ENCODE measurements around the gene TRIM28.
"Not testable (repeated sequence)": the region's sequence is repeated elsewhere in the genome, so short reads cannot be mapped to it uniquely, and the experiment has no call there.

TRIM28 gene

DNA sequence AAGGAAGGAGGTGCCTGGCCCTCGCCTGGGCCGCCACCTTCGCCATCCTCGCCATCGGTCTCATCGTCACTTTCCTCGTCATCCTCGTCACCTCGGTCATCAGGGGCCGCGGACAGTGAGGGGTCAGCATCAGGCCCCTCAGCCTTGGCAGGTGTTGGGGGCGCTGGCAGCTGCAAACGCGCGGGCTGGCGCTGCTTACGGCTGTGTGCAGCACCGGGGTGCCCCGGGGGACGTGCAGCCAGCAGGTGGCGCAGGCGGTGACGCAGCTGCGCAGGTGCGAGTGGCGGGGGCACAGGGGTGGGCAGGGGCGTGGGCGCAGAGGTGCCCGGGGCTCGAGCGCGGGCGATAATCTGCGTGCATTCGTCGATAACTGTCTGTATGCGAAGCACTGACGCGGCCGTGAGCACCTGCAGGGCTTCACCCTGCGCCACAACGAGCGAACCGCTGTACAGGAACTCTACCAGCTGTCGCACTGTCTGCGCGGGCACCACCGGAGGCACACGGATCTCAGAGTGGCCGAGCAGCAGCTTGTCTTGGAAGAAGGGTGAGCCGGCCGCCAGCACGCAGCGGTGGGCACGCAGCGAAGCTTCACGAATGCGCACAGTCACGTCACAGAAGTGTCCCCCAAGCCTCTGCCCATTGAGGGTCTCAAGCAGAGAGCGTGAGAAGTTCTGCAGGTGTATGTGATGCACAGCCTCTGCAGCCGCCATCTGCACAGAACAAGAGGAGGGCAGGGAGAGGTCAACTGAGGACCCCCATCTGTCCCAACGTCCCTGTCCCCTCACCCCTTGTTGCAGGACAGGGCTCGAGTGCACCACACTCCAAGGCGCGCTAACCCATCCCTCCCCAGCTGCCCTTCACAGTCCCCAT is 26.7 kb upstream of the TRIM28 start:
- no peak for DNase-seq

DNA sequence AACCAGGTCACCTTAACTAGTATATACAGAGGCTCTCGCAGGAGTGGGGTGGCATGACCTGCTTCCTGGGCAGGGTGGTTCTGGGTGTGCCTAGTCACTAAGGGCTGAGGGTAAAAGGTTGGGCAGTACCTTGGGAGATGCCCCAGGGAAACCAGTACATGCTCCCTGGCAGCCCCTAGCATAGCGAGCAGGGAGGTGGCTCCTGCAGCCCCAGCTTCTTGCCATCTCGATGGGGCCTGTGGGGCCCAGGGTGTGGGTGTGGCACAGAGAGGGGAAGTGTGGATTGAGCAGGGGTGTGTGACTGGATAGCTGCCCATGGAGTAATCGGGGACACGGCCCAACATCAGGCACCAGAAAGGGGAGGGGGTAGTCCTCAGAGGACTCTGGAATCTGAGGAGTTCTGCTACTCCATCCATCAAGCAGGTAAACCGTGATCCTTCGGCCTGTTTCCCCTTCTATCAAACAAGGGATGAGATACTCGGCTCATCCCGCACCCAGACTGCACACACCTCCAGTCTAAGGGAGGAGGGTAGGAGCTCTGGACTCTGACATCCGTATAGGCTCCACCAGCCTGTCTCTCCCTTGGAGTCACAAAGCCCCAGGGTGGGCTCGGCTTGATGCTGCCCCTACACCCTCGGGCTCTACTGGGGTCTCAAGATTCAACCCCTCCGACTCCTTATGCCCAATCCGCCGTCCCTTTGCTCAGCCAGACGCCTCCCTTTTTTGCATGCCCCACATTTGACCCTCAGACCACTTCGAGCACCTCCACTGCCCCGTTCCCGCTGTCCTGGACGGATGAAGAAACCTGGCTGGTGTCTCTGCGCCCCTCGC is 25.4 kb upstream of the TRIM28 start:
- DNase-seq = no peak

DNA sequence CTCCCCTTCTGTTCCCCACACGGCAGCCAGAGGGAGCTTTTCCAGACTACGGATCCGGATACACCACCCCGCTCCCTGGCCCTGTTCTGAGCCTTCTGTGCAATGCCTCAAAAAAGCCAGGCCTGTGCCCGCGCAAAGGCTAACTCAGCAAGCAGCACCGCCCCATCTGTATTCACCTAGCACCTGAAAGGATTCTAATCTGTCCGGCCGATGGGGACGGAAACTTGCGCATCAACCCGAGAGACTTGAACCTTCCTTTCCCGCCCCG is 24.8 kb upstream of the TRIM28 start:
- no peak for DNase-seq

DNA sequence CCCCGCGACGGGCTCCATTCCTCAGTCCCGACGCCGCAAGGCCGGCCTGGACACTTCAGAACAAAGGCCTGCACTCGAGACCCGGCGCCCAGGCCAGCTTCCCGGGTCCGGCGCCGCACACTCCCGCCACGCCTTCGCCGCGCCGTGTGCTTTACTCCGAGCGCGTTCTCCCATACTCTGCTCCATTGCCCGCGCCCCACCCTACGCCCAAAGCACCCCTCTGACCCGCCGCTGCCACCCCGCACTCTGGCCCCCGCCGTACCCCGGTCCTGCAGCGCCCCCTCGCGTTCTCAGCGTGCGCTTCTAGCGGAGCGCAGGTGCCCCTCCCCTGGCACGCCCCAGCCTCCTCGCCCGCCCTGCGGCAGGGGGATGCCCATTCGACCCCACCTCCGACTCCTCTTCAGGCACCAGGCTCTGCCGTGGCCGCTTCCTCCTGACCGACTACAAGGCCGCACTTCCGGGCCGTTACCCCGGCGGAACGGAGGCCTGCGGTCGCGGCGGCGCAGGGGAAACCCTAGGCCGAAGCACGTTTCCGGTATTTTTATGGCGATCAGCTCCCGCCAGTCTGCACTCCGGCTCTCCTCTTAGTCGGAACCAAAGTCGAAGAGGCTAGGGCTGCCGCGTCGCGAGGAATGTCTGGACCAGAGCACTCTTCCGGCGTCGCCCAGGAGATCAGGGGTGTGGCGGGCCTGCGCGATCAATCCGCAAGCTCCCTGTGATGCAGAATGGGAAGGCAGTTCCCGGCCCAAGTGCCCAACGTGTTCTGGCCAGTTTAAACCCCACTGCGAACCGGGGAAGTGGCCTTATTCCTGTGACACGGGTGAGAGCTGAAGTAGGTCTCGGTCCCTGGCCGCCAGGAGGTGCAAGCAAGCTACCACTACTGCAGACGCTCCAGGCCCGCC is 24.3 kb upstream of the TRIM28 start, which contains the start of gene ZBTB45:
Gene ZBTB45 (minus strand): TSS at position 456 of the 902 bp plus-strand sequence. CDS start 2,137 bp downstream, outside the sequence.
- peak; percentile 94 for DNase-seq

DNA sequence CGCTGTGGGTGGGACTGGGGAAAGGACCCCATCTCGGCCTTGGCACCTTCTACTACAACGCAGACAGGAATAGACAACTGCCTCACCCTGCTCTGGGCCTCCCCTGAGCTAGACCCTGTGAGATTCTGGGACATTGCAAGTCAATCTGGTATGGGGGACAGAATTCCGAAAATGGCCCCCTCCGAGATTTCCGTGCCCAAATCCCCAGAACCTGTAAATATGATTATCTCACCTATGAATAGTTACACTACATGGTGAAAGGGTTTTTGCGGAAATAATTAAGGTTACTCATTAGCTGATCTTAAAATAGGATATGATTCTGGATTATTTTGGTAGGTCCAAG is 23.6 kb upstream of the TRIM28 start:
- no peak for DNase-seq

DNA sequence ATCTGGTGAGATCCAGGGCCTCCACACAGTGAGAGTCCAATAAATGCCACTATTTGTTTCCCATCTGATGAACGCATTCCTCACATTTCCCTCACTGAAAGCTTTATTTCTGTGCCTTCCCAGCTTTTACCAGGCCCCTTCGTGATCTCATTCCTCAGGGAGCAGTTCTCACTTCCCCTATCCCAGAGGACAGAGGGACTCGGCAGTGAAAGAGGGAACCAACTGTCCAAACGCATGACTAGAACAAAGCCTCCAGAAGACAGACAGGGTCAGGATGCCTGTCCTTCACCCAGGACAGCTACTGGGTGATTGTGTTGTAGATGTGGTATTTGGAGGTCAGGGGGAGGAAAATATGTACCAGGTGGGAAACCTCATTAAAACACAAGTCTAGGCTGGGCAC is 22.2 kb upstream of the TRIM28 start:
- DNase-seq = no peak

DNA sequence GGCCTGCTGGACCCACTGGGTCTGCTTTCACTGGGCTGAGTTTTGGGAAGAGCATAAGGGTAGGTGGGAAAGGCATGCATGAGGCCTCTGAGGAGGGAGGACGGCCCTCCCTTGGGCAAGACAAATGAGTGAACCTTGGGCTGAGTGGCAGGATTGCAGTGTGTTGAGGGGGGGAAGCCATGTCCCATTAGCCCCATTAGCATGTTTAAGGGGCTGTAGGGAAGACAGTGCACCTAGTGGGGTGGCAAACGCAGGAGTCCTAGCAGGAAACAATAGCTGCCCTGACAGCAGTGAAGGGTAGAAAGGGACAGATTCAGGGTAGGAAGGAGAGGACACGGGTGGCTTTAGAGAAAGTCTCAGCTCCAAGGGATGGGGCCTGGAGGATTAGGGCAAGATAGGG is 21.2 kb upstream of the TRIM28 start:
- DNase-seq = no peak

DNA sequence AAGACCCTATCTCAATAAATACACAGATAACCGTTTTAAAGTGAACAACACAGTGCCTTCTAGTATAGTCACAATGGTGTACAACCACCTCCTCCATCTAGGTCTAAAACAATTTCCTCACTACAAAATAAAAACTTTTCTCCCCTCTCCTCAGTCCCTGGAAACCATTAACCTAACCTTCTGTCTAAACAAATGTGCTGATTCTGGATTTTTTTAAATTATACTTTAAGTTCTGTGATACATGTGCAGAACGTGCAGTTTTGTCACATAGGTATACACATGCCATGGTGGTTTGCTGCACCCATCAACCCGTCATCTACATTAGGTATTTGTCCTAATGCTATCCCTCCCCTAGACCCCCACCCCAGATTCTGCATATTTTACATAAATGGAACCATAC is 14.5 kb upstream of the TRIM28 start:
- no peak for DNase-seq

DNA sequence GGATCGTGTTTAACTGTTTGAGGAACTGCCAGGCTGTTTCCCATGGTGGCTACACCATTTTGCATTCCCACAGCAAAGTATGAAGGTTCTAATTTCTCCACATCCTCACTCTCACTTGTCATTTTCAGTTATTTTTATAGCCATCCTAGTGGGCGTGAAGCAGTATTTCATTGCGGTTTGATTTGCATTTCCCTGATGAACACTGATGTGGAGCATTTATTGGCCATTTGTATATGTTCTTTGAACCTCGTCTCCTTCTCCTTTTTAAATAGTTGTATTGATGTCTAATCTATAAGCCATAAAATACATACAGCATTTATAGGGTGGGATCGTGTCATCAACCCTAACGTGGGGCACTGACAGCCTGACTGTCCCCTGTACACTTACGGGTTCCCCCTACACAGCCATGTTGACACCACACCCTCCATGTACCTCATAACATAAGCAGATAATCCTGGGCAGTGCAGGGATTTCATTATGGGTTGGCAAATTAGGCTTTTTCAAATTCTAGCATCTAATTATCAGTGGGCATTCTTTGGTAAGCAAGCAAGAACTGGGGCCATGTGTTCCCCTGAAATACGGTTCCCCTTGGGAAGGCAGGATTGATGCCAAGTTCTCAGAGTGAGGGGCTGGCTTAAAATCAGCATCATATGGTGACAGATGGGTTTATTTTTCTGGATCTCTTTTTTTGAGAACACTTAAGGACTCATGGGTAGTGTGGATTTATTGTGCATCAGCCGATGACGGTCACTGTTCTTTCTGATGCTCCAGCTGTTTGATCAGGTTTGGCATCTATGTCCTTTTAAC is 12.6 kb upstream of the TRIM28 start:
- no peak for DNase-seq

DNA sequence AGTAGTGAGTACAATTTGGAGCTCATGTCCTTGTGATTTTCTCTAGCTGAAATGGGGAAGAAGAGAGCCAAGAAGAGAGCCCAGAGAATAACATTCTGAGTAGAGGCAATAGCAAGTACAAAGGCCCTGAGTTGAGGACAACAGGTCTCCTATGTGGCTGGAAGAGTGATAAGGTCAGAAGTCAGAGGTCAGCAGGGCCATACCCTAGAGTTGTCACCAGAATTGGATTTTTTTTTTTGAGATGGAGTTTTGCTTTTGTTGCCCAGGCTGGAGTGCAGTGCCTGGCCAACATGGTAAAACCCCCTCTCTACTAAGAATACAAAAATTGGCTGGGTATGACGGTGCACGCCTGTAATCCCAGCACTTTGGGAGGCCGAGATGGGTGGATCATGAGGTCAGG is 8.0 kb upstream of the TRIM28 start:
- no peak for DNase-seq

DNA sequence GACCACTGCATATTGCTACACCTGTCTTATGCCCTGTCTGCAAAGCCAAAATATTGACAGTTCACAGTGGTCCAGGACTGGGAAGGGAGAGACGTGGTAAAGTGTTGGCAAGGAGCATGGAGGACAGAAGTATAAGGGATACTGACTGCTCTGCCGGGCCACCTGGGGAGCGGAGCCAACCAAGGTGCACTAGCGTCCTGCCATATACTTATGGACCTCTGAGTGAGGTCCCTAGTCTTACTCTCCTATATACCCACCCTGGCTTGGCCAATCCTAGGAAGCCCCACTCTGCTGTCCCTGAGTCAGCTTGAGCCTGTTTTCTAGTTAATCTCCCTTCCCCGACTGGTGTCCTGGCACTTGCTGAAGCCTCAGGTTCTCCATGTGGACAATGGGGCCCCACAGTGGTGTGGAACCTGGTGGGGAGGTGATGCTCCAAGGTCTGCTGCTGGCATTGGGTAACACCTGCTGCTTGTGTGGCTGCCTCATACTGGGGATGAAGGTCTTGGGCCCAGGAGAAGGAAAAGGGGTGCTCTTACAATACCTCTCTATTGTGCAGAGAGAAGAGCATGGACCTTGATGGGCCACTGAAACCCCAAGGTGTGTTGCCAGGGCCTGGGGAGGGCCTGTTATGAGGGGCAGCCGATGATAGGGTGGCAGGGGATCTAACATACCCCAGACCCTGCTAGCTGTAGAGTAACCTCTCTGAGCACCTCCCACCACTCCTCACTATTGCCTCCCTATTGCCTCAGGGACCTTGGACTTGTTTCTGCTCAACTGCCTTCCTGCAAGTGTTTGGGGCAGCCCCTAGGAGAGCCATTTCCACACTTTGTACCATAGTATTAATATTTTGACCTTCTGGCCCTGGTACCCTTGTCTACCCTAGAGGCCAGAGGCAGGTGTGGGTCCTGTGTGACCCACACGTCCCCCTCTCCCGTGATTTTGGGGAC is 6.7 kb upstream of the TRIM28 start:
- no peak for DNase-seq

DNA sequence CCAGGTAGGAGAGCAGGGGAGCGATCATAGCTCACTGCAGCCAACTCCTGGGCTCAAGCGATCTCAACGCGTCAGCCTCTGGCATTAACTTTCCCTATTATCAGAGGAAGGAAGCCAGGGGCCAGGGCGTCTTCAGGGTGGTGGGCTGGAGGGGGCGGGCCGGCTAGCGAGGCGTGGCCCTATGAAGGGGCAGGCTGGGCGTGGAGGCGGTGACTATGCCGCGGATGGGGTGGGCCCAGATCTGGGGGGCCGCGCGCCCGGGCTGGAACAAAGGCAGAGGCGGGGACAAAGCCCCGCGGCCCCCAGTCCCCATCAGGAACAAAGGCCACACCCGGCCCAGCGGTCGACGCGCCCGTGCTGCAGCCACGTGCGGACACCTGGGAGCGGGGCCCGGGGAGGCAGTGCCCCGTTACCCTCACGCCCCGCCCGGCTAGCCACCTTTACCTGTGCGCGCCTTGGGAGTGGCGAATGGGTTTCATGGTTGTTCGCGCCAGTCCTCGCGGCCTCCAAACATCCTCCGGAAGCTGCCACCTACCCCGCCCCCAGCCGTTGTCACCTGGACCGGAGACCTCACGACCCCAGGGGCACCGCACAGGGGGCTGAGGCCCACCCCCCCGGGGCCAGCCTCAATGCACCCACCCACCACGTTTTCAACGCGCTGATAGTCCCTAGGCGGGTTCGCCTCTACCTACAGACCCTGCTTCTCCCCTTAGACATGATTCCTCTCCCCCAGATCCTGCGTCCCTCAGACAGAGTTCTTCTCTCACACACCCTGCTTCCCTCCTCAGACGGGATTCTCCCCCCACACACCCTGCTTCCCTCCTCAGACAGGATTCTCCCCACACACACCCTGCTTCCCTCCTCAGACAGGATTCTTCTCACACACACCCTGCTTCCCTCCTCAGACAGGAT is 5.4 kb upstream of the TRIM28 start:
- peak; percentile 90 for DNase-seq

DNA sequence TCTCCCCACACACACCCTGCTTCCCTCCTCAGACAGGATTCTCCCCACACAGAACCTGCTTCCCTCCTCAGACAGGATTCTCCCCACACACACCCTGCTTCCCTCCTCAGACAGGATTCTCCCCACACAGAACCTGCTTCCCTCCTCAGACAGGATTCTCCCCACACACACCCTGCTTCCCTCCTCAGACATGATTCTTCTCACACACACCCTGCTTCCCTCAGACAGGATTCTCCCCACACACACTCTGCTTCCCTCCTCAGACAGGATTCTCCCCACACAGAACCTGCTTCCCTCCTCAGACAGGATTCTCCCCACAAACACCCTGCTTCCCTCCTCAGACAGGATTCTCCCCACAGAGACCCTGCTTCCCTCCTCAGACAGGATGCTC is 4.7 kb upstream of the TRIM28 start:
- DNase-seq = not testable (repeated sequence)

DNA sequence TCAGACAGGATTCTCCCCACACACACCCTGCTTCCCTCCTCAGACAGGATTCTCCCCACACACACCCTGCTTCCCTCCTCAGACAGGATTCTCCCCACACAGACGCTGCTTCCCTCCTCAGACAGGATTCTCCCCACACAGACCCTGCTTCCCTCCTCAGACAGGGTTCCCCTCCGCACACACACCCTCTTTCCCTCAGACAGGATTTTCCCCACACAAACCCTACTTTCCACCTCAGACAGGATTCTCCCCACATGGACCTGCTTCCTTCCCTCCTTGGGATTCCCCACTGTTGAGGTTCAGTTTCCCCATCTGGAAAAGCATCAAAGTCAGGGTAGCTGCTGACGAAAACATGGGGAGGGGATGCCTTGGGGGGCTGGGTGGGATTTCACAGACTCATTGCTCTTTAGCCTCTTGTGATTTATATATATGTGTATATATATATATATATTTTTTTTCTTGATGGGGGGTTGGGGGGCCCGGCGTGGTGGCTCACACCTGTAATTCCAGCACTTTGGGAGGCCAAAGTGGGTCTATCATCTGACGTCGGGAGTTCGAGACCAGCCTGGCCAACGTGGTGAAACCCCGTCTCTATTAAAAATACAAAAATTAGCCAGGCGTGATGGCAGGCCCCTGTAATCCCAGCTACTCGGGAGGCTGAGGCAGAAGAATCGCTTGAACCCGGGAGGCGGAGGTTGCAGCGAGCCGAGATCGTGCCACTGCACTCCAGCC is 1.1 kb upstream of the TRIM28 start:
- DNase-seq = not testable (repeated sequence)

DNA sequence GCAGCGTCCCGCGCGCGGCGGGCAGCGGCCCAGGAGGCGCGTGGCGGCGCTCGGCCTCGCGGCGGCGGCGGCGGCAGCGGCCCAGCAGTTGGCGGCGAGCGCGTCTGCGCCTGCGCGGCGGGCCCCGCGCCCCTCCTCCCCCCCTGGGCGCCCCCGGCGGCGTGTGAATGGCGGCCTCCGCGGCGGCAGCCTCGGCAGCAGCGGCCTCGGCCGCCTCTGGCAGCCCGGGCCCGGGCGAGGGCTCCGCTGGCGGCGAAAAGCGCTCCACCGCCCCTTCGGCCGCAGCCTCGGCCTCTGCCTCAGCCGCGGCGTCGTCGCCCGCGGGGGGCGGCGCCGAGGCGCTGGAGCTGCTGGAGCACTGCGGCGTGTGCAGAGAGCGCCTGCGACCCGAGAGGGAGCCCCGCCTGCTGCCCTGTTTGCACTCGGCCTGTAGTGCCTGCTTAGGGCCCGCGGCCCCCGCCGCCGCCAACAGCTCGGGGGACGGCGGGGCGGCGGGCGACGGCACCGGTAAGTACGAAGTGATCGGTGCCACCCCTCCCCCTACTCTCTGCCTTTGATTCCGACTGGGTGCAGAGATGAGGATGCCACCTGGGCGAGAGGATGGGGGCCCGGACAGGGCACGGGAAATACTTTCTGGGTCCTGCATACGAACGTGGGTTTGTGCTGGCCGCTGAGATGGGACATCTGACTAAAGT is 874 bp downstream of the TRIM28 start:
- no peak for DNase-seq

DNA sequence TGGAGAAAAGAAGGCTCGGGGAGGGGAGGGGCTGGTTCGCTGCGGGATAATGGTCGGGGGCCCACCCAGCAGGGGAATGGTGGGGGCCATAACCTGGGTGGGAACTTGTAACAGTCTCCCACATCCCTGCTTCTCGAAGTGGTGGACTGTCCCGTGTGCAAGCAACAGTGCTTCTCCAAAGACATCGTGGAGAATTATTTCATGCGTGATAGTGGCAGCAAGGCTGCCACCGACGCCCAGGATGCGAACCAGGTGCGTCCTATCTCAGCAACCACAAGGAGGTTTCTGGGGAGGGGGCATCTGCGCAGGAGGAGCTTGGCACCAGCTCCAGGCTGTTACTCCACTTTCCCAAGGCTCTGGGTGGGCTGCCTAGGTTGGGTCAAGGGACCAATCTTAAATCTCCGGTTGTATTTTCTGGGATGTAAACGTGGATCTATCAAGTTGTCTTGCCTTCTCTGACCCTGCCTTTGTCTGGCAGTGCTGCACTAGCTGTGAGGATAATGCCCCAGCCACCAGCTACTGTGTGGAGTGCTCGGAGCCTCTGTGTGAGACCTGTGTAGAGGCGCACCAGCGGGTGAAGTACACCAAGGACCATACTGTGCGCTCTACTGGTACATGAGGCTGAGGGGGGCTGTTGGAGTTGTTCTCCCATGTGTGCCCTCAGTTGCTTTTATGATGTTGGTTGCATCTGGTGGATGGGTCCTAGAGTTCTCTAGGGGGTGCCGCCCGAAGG is 1.6 kb downstream of the TRIM28 start:
- DNase-seq = no peak

DNA sequence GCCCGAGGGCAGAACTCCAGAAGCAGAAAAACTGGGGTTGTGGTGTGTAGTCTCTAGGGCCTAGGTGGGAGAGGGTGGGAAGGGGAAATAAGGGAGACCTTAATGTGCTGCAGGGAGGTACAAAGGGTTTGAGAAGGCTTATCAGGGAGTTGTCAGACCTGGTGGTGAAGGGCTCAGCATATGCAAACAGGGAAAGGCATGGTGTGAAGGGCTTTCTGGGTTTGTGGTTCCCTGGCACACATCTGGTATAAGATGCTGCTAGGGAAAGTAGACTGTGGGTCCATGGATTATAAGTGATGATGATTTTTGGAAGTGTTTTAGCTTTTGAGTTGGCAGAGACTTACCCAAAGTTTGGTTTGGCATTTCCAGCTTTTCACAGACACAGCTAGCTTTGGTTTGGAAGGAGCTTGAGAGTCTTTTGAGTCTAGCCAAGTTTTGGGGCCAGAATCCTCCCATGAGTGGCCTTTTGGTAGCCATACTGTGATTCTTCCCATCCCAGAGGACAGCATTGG is 2.2 kb downstream of the TRIM28 start:
- no peak for DNase-seq

Measured in right kidney (tissue), 1 donor.